ENCODE data around the gene ARID4B. TPM values are rescaled to one million over a fixed set of nuclear protein-coding genes. Genes with fewer than 3 reads are reported as not detected.

ARID4B gene
- total and polyA plus RNA-seq, 2 of the 13 experiments (the other 11 are each of a cell fraction or from before 2014, with no cell fraction given): 9.7 to 24.6 TPM

DNA sequence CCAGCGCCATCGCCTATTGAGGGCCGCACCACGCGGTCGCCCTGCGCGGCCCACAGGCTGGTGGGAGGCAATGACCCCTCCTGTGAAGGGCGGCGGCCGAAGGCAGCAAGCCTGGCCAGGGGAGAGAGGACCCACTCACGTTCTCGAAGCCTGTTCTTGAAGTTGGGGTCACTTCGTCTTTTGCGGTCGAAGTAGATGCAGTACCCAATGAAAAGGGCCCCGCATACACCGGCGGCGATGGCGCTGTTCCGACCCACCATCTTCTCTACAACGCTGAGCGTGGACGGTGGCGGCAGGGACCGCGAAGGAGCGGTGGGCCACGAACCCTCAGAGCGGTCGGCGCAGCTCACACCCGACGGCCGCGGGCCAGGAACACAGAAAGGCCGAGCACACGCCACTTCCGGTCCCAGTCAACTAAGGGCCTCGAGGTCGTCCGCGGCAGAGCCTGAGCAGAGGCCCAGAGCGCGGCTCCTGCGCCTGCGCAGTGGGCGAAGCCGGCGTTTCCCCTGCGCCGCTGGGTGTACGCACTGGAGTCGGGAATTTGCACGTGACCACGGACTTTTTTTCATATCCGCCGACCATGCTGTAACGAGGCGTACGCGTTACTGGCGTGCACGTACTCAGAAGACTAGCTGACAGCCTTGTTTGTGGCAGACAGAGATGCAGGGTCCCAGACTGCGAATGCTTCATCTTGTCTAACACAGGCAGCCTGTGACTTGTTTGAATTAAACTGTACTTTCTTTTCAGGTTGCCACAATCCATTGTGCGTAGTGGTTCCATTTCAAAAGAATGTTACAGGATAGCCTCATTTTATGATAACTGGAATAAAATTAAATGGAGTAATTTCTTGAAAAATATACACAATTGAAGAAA is 199.3 kb downstream of the ARID4B start, which contains the start of gene TOMM20 (continued):
- no peak for TF ChIP-seq ZSCAN29 (CRISPR knock-in tag; conservative IDR thresholded peaks at IDR 0.05)
- TF ChIP-seq YEATS4 (CRISPR knock-in tag; IDR thresholded peaks at IDR 0.05; ENCODE audit: borderline replicate concordance): peak; percentile 93
- no peak for TF ChIP-seq PHF5A (CRISPR knock-in tag; IDR thresholded peaks at IDR 0.05; ENCODE audit: low read depth, unreplicated experiment)
- TF ChIP-seq TOE1 (CRISPR knock-in tag; IDR thresholded peaks at IDR 0.05): no peak
- TF ChIP-seq MLLT10 (CRISPR knock-in tag; IDR thresholded peaks at IDR 0.05): 0 out of 2 replicates have a peak, but pooled peaks have one; percentile 81
- TF ChIP-seq ZNF878 (CRISPR knock-in tag; IDR thresholded peaks at IDR 0.05): peak; percentile 67; the same call in 1 of the 2 replicates
- TF ChIP-seq CHD4 (IDR thresholded peaks at IDR 0.05; ENCODE audit: borderline replicate concordance, low read length): 0 out of 2 replicates have a peak, but pooled peaks have one; percentile 26
- peak; percentile 92 for TF ChIP-seq ELF1 (CRISPR knock-in tag; IDR thresholded peaks at IDR 0.05)
- no peak for TF ChIP-seq NFIB (CRISPR knock-in tag; IDR thresholded peaks at IDR 0.05; ENCODE audit: borderline replicate concordance)
- TF ChIP-seq ZNF672 (CRISPR knock-in tag; IDR thresholded peaks at IDR 0.05): no peak
- TF ChIP-seq, protein P1, sequence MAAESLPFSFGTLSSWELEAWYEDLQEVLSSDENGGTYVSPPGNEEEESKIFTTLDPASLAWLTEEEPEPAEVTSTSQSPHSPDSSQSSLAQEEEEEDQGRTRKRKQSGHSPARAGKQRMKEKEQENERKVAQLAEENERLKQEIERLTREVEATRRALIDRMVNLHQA (CRISPR knock-in tag; IDR thresholded peaks at IDR 0.05): no peak
- peak; percentile 87; the same call in 1 of the 2 replicates for TF ChIP-seq ZNF614 (CRISPR knock-in tag; IDR thresholded peaks at IDR 0.05; ENCODE audit: borderline replicate concordance)
- peak; percentile 76; the same call in 1 of the 2 replicates for TF ChIP-seq ZBTB25 (CRISPR knock-in tag; IDR thresholded peaks at IDR 0.05)
- TF ChIP-seq, protein P2, sequence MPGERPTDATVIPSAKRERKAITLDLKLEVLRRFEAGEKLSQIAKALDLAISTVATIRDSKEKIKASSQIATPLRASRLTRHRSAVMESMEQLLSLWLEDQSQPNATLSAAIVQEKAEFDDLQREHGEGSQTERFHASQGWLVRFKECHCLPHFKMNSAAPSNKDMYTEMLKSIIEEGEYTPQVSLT (CRISPR knock-in tag; IDR thresholded peaks at IDR 0.05; ENCODE audit: borderline replicate concordance, low read depth): no peak
- 0 out of 2 replicates have a peak, but pooled peaks have one; percentile 69 for TF ChIP-seq GLI4 (CRISPR knock-in tag; IDR thresholded peaks at IDR 0.05; ENCODE audit: borderline replicate concordance)
- peak; percentile 93; the same call in 1 of the 2 replicates for TF ChIP-seq ZNF773 (CRISPR knock-in tag; IDR thresholded peaks at IDR 0.05; ENCODE audit: borderline replicate concordance)
- peak; percentile 44; the same call in 1 of the 2 replicates for TF ChIP-seq ZNF564 (CRISPR knock-in tag; IDR thresholded peaks at IDR 0.05)
- TF ChIP-seq ZBTB37 (CRISPR knock-in tag; IDR thresholded peaks at IDR 0.05): no peak; the same call in 1 of the 2 replicates
- peak; percentile 98 for TF ChIP-seq ZNF777 (CRISPR knock-in tag; IDR thresholded peaks at IDR 0.05)
- TF ChIP-seq MAF1 (CRISPR knock-in tag; IDR thresholded peaks at IDR 0.05; ENCODE audit: borderline replicate concordance): peak; percentile 91; the same call in 1 of the 2 replicates
- TF ChIP-seq KDM1A (CRISPR knock-in tag; IDR thresholded peaks at IDR 0.05): no peak
- peak; percentile 71; the same call in 1 of the 2 replicates for TF ChIP-seq ZNF709 (CRISPR knock-in tag; IDR thresholded peaks at IDR 0.05)
- peak; percentile 96 for TF ChIP-seq POLR2AphosphoS5 (IDR thresholded peaks at IDR 0.05; ENCODE audit: low read depth, low read length)
- no peak for TF ChIP-seq THRA (CRISPR knock-in tag; IDR thresholded peaks at IDR 0.05; ENCODE audit: borderline replicate concordance)
- no peak for TF ChIP-seq ZNF234 (CRISPR knock-in tag; conservative IDR thresholded peaks at IDR 0.05)
- peak; percentile 94 for TF ChIP-seq ZNF883 (CRISPR knock-in tag; IDR thresholded peaks at IDR 0.05; ENCODE audit: not compliant biosample characterization)

All from HepG2 (cell line).